GM18907 (cell line): ENCODE measurements around the gene GALNT18.
A peak's percentile ranks its signal among the peaks of the same experiment; 100 is the strongest.

Experiments used
- ATAC-seq: cut with Tn5 transposase; IDR thresholded peaks from one replicate; pipeline ENCODE4 v1.9.1; 2021; ENCODE audit warnings: mild to moderate bottlenecking, moderate library complexity; ENCODE audit not compliant: unreplicated experiment

The GALNT18 gene

GRCh38 chr11:11247576-11247975 is 374.2 kb downstream of the GALNT18 start:
- no peak for ATAC-seq

GRCh38 chr11:11247086-11247485 is 374.7 kb downstream of the GALNT18 start:
- no peak for ATAC-seq

- ATAC-seq = no peak
Observed at GRCh38 chr11:11246166-11246565, 375.6 kb downstream of the GALNT18 start.

GRCh38 chr11:11245453-11245852 is 376.4 kb downstream of the GALNT18 start:
- ATAC-seq = no peak

GRCh38 chr11:11244470-11245080 is 377.2 kb downstream of the GALNT18 start:
- ATAC-seq = no peak

GRCh38 chr11:11243590-11244469 is 378.0 kb downstream of the GALNT18 start:
- peak; percentile 65 for ATAC-seq

- ATAC-seq = no peak
Observed at GRCh38 chr11:11243209-11243589, 378.6 kb downstream of the GALNT18 start.

GRCh38 chr11:11241284-11241683 is 380.5 kb downstream of the GALNT18 start:
- no peak for ATAC-seq

- ATAC-seq = no peak
Observed at GRCh38 chr11:11239959-11240358, 381.8 kb downstream of the GALNT18 start.

- ATAC-seq = no peak
Observed at GRCh38 chr11:11237070-11237832, 384.6 kb downstream of the GALNT18 start.

GRCh38 chr11:11236498-11237059 is 385.2 kb downstream of the GALNT18 start:
- ATAC-seq = no peak

GRCh38 chr11:11231763-11232162 is 390.0 kb downstream of the GALNT18 start:
- ATAC-seq = no peak

- ATAC-seq = peak; percentile 55
Observed at GRCh38 chr11:11230802-11231562, 390.8 kb downstream of the GALNT18 start.

- ATAC-seq = no peak
Observed at GRCh38 chr11:11230087-11230486, 391.7 kb downstream of the GALNT18 start.

- ATAC-seq = no peak
Observed at GRCh38 chr11:11229647-11230046, 392.2 kb downstream of the GALNT18 start.

GRCh38 chr11:11227296-11228085 is 394.3 kb downstream of the GALNT18 start:
- no peak for ATAC-seq
